RKO (cell line): Measurements from ENCODE around the gene DES.
"Not testable (repeated sequence)": the region's sequence is repeated elsewhere in the genome, so short reads cannot be mapped to it uniquely, and the experiment has no call there.

ENCODE experiments used
- DNase-seq: peaks from one replicate; pipeline ENCODE4 v3.0.0-alpha.2; 2016; ENCODE audit warnings: low spot score

Gene DES

GRCh38 chr2:219418155-219419011 is at the start of gene DES:
DES (plus strand) TSS chr2:219418377; CDS start chr2:219418463, 86 bp downstream.
- no peak for DNase-seq

DNA sequence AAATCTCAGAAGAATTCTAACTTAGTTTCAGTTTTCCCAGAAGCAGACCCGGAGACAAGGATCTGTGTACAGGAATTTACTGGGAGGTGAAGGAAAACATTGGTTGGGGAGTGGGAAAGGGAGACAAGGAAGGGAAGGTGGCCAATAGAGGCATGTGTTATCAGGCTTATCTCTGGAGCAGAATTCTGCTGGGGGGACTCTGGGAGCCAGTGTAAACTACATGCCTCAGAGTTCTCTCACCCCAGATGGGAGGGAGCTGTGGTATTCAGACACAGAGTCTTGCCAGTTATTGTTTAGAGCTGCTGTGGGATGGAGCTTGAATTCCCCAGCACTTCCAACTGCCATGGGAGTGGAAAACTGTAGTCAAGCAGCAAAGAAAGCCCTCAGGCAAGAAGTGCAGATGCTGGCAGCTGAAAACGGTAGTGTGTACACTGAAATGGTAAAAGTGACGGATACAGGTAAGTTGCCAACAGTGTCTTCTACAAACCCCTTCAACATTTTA is 49.4 kb upstream of the DES start:
- no peak for DNase-seq

DNA sequence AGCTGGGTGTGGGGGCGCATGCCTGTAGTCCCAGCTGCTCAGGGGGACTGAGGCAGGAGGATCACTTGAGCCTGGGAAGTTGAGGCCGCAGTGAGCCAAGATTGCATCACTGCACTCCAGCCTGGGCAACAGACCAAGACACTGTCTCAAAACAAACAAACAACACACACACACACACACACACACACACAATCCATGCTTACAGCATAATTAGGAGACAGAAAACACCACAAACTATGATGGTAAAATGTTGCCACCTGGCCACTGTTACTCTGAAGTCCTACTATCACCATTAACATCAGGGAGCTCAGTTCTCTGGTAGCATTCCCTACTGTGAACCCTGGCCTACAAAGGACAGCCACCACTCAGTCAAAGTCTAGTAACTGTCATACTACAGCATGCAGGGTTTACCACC is 48.7 kb upstream of the DES start:
- no peak for DNase-seq

DNA sequence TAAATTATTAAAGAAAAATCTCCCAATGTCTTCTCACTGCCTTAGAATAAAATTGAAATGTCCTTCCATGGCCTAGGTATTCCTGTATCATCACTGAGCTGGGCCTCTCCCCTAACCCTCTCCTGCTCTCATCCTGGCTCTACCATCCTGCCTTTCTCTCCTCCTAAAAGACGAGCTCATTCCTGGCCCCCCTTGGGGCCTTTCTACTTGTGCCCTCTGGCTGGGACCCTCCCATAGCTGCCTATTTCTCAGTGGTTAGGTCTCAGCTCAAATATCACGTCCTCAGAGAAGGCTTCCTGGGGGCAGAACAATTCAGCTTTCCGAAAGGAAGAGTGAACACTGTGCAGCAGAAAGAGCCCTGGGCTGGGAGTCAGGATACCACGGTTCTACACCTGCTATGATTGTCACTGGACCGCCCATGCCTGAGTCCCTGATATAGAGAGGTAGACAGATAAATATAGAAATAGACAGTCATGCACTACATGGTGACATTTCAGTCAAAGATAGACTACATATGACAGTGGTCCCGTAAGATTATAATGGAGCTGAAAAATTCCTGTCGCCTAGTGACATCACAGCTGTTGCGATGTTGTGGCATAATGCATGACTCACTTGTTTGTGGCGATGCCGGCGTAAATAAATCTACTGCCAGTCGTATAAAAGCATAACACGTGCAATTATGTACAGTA is 39.9 kb upstream of the DES start:
- DNase-seq, result no peak

DNA sequence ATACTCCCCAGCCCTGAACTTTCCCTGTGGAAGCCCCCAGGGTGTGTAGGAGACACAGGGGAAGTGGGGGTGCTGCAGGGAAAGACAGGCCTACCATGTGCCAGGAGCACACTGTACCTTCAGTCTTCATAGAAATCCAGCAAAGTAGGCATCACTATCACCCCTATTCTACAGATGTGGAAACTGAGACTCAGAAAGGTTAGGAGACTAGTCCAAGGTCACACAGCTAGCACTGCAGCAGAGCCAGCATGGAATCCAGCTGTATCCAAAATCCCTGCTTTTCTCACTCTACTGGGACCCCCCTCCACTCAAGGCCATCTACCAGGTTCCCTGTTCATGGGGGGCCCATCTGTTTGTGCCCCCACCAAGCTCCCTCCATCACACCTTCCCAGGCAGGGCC is 37.3 kb upstream of the DES start:
- DNase-seq, result no peak

DNA sequence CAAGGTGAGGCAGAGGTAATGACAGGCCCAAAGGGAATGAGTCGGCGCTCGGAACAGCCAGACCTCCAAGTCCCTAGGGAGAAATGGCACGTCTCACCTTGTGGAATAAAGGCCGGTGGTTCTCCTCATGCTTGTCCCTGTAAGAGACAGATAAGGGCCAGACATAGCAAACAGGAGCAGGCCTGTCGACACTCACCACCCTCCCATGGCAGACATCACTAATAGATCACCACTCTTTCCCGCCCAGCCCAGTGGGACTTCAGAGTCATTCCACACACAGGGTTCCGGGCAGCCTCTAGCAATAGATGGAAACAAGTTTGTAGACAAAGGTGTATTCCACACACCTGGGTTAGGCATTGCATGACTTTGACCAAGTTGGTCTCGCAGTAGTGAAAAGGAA is 36.7 kb upstream of the DES start:
- DNase-seq, result no peak

GRCh38 chr2:219384083-219384713 is 34.0 kb upstream of the DES start:
- no peak for DNase-seq

DNA sequence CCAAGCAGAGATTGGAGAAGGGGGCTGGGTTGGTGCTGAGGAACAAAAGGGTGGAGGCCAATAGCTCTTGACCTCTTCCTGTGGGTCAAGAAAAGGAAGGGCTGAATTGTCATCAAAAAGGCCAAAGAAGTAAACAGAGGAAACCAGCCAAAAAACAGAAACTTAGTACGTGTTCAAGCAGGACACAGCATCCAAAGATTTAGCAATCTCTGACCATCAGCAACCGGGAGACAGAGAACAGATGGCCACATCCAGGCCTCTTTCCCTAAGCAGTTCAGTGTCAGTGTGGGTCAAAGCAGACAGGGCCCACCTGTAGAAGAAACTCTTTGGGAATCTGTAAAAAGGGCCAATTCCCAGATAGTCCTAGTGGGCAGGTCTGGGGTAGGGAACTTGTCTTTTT is 33.3 kb upstream of the DES start:
- DNase-seq, result no peak

DNA sequence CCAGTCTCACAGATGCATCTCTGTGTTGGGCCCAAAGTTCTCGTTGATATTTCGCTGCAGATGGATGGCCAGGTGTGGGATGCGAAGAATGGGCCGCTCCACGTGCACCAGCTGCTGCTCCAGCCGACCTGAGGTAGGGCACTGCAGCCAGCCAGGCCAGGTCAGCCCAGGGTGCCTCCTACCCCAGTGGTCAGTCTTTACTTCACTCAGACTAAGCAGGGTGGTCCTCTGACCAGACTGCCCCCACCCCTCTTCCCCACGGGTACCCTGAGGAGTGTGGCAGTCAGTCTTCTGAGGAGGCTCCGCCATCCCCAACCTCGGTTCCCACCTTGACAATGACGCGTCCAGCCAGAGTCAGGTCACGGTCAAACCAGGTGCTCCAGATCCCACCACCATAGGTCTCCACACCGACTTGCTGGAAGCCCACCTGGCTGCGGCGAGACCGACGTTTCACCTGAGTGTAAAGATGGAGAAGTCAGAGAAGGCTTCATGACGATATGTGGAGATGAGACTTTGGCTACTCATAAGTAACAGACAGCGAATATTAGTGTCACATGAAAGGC is 32.1 kb upstream of the DES start:
- DNase-seq, result no peak

DNA sequence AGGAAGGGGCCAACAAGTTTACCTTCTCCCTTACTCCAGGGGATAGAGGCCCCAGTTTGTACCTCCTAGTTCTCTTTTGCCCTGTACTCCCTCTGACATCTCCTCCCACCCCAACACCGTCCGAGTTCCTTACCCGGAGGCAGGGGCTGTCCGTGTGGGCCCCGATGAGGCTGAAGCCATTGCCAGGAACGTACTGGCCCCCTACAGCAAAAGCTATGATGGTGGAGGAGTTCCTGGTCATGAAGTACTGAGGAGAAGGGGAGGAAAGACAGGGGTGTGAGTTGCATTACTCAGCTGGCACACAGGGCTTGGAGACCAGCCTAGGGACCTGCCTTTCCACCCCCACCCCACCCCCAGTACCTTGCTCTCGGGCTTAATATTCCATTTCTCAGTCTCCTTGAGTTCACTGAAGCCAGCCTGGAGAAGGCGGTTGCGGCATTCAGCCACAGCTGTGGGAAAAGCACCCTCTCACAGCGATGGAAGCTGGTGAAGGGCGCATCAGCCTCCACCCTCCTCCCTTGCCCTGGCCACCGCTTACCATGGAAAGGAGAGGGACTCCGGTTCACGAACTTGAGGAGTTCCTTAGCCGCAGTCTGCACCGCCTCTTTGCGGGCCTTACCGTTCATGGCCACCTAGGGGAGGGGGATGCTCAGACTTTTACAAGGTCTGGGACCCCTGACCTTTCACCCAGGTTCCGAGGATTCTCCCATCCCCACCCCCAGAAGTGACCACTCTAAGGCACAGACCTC is 31.5 kb upstream of the DES start:
- peak; percentile 16 for DNase-seq

DNA sequence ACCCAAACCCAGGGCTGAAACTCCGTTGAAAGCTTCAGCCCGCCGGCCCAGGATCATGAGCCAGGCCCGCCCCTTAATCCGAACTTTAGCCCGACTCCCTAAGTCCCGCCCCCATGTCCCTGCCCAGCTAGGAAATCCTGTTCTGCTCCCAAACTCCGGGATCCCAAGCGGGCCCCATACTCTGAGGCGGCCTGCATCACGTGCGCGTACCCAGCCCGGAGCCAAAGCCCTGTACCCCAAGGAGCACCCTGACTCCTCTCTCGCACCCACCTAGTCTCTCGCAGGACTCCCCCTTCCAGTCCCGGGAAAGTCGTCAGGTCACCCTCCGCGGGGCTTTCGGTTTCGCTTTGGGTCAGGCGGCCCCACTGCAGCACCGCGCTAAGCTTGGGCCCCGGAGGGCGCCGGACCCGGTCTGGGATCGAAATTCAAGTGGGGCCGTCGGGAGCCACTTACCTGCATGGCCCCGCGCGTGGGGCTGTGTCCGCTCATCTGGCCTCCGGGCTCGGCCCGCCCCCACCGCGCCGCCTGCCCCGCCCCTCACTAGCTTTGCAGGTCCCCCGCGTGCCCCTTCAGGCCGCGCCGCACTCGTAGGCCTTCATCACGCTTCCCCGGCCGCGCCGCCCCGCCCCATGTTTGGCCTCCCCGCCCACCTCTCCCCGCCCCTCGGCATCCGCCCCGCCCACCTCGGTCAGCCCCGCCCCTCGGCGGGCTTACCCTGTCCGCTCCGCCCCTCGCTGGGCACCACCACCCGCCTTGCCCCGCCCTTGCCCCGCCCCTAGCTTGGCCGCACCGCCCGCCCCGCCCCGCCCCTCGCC is 30.7 kb upstream of the DES start, which contains the start of gene DNPEP:
Gene DNPEP, minus strand, starts transcription at position 607 of the 815 bp plus-strand sequence. Its CDS starts 118 bp downstream, at position 489.
- DNase-seq, result peak; percentile 86

DNA sequence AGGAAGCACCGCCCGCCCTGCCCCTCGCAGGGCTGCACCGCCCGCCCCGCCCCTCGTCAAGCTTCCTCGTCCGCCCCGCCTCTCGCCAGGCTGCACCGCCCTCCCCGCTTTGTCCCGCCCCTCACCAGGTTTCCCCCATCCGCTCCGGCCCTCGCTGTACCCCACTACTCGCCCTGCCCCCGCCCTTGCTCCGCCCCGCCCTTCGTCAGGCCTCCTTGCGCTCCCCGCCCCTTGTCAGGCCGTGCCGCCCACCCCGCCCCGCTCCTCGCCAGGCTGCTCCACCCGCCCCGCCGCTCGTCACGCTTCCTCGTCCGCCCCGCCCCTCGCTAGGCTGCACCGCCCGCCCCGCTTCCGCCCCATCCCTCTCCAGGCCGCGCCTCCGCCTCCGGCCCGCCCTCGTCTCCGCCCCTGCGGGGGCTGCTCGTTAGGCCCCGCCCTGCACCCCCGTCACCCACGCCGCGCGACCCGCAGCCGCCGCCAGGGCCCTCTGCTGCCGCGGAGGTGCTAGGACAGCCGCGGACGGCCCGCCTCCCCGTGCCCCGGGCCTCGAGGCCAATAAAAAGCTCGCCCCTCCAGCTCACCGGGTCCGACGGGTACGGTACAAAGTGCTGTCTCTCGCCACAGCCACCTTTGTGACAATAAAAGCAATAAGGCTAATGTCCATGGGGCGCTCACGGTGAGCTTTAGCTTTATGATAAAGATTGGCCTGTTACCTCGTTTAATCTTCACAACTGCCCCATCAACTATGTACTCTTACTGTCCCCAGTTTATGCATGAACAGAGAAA is 29.9 kb upstream of the DES start:
- peak; percentile 93 for DNase-seq

DNA sequence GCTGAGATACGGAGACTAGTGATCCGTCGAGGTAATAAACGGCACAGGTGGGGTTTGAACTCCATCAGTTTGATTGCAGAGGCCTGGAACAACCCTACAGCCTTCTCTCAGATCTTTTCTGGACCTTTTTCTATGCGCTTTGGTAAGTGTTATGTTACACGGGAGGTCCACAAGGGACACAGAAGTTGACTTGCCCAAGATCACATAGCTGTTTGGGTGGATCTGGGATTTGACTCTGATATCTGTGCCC is 29.3 kb upstream of the DES start:
- peak; percentile 10 for DNase-seq

- no peak for DNase-seq
Observed at GRCh38 chr2:219392754-219393153, 25.4 kb upstream of the DES start.

DNA sequence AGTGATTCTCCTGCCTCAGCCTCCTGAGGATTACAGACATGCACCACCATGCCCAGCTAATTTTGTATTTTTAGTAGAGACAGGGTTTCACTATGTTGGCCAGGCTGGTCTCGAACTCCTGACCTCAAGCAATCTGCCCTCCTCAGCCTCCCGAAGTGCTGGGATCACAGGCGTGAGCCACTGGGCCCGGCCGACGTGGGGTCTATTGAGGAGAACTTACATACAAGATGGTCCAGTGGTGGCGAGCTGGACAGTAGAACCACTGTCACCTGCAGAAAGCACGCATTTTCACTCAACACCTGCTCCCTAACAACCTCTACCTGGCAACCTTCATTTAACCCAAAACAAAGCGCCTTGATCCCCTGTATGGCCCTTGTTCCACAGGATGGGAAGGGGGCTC is 23.1 kb upstream of the DES start:
- not testable (repeated sequence) for DNase-seq

DNA sequence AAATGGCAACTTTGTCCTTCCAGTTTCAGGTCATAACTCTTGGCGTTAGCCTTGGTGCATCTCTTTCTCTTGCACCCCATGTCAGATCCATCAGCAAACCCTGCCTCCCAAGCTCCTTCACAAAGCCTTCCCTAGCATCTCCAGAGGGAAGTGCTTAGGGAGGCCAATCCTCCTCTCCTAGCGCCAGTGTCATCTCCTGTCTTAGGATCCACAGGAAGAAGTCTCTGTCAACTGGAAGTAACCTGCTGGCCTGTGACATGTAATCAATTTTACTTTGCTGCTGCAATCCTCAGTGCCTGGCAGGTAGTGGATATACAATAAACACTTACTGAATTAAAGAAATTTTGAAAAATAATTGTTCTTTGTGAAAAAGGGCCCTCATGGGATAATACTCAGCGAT is 22.6 kb upstream of the DES start:
- no peak for DNase-seq

DNA sequence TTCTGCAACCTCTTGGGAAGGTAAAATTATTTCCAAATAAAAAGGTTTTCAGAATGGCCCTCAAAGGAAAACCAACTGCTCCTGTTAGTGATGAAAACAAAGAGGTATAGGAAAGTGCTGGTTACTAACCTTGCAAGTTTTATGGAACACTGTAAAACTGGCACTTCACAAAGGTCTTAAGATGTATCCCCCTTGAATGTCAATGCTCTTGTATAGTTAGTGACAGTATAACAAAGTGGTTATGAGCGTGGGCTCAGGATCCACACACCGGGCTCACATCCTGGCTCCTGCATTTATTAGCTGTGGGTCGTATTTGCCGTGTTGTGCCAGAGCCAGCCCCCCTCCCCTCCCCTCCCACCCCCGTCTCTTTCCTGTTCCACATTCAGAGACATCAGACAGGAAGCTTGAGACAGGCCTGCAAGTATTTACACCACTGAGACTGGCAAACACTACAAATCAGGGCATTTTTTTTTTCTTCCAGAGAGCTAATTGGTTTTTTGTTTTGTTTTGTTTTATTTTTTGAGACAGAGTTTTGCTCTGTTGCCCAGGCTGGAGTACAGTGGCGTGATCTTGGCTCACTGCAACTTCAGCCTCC is 21.2 kb upstream of the DES start:
- DNase-seq, result no peak

DNA sequence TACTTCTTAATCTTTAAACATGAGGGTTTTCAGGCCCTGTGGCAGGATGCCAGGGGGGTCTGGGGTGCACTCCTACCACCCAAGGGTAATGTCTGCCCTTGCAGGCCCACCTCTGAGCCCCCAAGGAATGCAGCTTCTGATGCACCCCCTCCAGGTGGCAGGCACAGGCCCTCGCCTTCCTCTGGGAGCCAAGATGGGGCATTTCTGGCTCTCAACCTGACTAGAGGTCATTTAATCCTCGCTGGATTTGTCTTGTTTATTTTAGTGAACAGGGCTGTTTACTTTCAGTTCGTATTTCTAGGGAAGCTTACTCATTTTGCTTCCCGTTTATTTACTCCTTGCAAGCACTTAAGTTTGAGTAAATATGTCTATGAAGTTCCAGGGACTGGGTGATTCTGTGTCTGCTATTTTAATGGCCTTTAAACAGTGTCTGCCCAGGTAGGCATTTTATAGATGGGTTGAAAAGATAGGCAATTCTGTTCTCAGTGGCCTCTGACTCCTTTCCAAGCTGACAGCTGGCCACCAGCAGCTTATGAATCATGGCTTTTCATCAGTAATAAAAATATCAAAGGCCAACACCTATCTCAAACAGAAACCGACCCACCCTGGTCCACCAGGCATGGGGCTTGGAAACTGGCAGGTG is 19.3 kb upstream of the DES start:
- no peak for DNase-seq

GRCh38 chr2:219399716-219400478 is 18.3 kb upstream of the DES start:
- no peak for DNase-seq
